ENCODE measurements around the gene PGA4. TPM values are rescaled to one million over a fixed set of nuclear protein-coding genes. Genes with fewer than 3 reads are reported as not detected.

PGA4 gene
- total and polyA plus RNA-seq, 2 donors (not counting 3 experiments of a cell fraction or from before 2014, with no cell fraction given) = 0.15 TPM; not detected in 1

DNA sequence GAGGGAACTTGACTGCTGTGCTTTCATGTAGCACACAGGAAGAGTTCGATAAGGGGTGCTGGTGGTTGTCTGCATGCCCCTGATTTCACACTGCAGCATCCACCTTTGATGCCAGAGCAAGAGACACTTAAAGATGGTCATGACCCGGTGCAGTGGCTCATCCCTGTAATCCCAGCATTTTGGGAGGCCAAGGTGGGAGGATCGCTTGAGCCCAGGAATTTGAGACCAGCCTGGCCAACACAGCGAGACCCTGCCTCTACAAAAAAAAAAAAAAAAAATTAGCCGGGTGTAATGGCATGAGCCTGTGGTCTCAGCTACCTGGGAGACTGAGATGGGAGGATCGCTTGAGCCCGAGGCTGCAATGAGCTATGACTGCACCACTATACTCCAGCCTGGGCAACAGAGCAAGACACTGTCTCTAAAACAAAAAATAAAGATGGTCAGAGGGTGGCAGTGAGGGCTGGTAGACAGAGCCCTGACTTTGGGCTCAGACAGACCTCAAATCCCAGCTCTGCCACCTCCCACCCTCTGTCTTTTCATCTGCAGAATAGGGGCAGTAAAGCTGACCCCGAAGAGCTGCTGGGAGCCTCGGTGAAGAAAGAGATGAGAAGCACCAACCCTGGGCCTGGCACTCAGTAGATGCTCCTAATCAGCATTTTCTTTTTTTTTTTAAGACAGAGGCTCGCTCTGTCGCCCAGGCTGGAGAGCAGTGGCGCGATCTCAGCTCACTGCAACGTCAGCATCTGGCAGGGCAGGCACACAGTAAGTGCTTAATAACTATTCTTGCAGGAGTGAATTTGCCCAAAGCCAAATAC, 55.2 kb downstream of the PGA4 start:
- DNase-seq (ENCODE audit: low read depth, low spot score) = no peak
- H3K9me3 ChIP-seq (replicated peaks; ENCODE audit: control insufficient read depth, insufficient read depth, low read length) = no peaks in the 10 kb centered on the region
- H3K4me2 ChIP-seq (ENCODE audit: insufficient read depth, low read length) = no peak overlapping the region
- BruUV-seq (replicated peaks) = no TSS peak
- H3K4me1 ChIP-seq (ENCODE audit: control insufficient read depth, extremely low read depth, insufficient read depth, low read length) = no peaks in the 10 kb centered on the region
- intact Hi-C loops (cut with micrococcal nuclease) = no loop called here
- FAIRE-seq = peak; percentile 28
- H3K79me2 ChIP-seq (ENCODE audit: control insufficient read depth, insufficient read depth, low read length) = no peaks in the 10 kb centered on the region
- H3K36me3 ChIP-seq (ENCODE audit: control insufficient read depth in 2 of 2, extremely low read depth in 1 of 2, insufficient read depth in 2 of 2, low read length in 2 of 2) = no peaks in the 10 kb centered on the region
- no peak overlapping the region for H3K4me3 ChIP-seq (replicated peaks in 1 of 3; ENCODE audit: insufficient read depth in 1 of 3, low read depth in 1 of 3, low read length in 3 of 3)
- H3K9ac ChIP-seq (replicated peaks; ENCODE audit: extremely low read depth, insufficient read depth, low read length) = no peak overlapping the region
- dilution Hi-C loops (cut with MboI; ENCODE audit: extremely low pct_ligation_motif_present, low sequenced_read_pairs) = no loop called here
- POLR2A ChIA-PET = no interaction called here
- H3K27ac ChIP-seq (ENCODE audit: insufficient read depth, low read depth, low read length) = no peak overlapping the region
- no peak overlapping the region for H2AFZ ChIP-seq (ENCODE audit: low read depth, low read length)
- H3K9me1 ChIP-seq (replicated peaks; ENCODE audit: control insufficient read depth, extremely low read depth, insufficient read depth, low read length) = no peaks in the 10 kb centered on the region
- peaks cover 0 to 1% of the 10 kb centered on the region in 2 experiments for H3K27me3 ChIP-seq (ENCODE audit: control insufficient read depth in 2 of 2, insufficient read depth in 2 of 2, low read length in 2 of 2)
- CTCF ChIA-PET = interaction anchor here (0.8 to 1.1 kb wide), 2 partner anchors 16 to 18 kb away, joined by 3 read pairs; no protein-coding TSS in a partner anchor
- H4K20me1 ChIP-seq (replicated peaks; ENCODE audit: control insufficient read depth, extremely low read depth, insufficient read depth, low read length) = no peaks in the 10 kb centered on the region
- TF ChIP-seq POLR2A (IDR thresholded peaks at IDR 0.05; ENCODE audit: low read depth, low read length) = no peak
- no peak for TF ChIP-seq GATA2 (IDR thresholded peaks at IDR 0.05; ENCODE audit: insufficient read depth, insufficient read length, low read depth, low read length)
- TF ChIP-seq EZH2 (IDR thresholded peaks at IDR 0.05; ENCODE audit: borderline replicate concordance, low read depth, low read length, severe bottlenecking) = no peak
- TF ChIP-seq POLR2AphosphoS5 (IDR thresholded peaks at IDR 0.05; ENCODE audit: insufficient read depth, low read depth, low read length) = no peak
- TF ChIP-seq MYC (IDR thresholded peaks at IDR 0.05; ENCODE audit: low read depth, low read length) = no peak
- TF ChIP-seq, protein P1, sequence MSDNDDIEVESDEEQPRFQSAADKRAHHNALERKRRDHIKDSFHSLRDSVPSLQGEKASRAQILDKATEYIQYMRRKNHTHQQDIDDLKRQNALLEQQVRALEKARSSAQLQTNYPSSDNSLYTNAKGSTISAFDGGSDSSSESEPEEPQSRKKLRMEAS (IDR thresholded peaks at IDR 0.05; ENCODE audit: insufficient read depth, insufficient read length) = no peak
- TF ChIP-seq JUN (IDR thresholded peaks at IDR 0.05; ENCODE audit: borderline replicate concordance, insufficient read depth, insufficient read length, low read depth) = no peak
- TF ChIP-seq, protein P2, sequence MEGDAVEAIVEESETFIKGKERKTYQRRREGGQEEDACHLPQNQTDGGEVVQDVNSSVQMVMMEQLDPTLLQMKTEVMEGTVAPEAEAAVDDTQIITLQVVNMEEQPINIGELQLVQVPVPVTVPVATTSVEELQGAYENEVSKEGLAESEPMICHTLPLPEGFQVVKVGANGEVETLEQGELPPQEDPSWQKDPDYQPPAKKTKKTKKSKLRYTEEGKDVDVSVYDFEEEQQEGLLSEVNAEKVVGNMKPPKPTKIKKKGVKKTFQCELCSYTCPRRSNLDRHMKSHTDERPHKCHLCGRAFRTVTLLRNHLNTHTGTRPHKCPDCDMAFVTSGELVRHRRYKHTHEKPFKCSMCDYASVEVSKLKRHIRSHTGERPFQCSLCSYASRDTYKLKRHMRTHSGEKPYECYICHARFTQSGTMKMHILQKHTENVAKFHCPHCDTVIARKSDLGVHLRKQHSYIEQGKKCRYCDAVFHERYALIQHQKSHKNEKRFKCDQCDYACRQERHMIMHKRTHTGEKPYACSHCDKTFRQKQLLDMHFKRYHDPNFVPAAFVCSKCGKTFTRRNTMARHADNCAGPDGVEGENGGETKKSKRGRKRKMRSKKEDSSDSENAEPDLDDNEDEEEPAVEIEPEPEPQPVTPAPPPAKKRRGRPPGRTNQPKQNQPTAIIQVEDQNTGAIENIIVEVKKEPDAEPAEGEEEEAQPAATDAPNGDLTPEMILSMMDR (IDR thresholded peaks at IDR 0.05; ENCODE audit: extremely low read depth in 1 of 2, insufficient read depth in 1 of 2, low read depth in 1 of 2, low read length in 2 of 2) = no peak
- no peak for TF ChIP-seq FOS (IDR thresholded peaks at IDR 0.05; ENCODE audit: borderline replicate concordance, insufficient read depth, low read length)

All from endothelial cell of umbilical vein (primary cell).